Neutrophil (primary cell): Measurements from ENCODE around the gene LYSET.

ENCODE experiments used
- H3K27ac ChIP-seq: fragments of 200-600 bp; sonication (generic); 2 replicates; pipeline ENCODE4 v1.5.1; 2016; ENCODE audit warnings: mild to moderate bottlenecking, moderate library complexity
- H3K27me3 ChIP-seq: fragments of 200-600 bp; sonication (generic); 2 replicates; pipeline ENCODE4 v1.6.0; 2016; ENCODE audit warnings: mild to moderate bottlenecking
- H3K36me3 ChIP-seq: fragments of 200-600 bp; sonication (generic); 2 replicates; pipeline ENCODE4 v1.5.1; 2017
- H3K4me1 ChIP-seq, 2 experiments: fragments of 200-600 bp in 1 of 2; sonication (generic) in 1 of 2; 1 replicate in 1 of 2; 2 replicates in 1 of 2; pipeline versions ENCODE4 v1.5.1 to v1.6.1; 2013 to 2016; ENCODE audit warnings: low read depth in 1 of 2, low read length in 1 of 2, mild to moderate bottlenecking in 1 of 2, moderate library complexity in 1 of 2; ENCODE audit not compliant: control insufficient read depth in 1 of 2, insufficient read depth in 1 of 2
- H3K4me3 ChIP-seq, 2 experiments: fragments of 200-600 bp in 1 of 2; sonication (generic) in 1 of 2; 1 replicate in 1 of 2; 2 replicates in 1 of 2; pipeline ENCODE4 v1.5.1; 2013 to 2016; ENCODE audit warnings: low read depth in 1 of 2, low read length in 1 of 2, mild to moderate bottlenecking in 1 of 2, moderate library complexity in 1 of 2
- H3K9me3 ChIP-seq: fragments of 200-600 bp; sonication (generic); 2 replicates; pipeline ENCODE4 v1.5.1; 2016
- TF ChIP-seq, protein P1 (sequence below): fragments of 200-600 bp; sonication (generic); IDR thresholded peaks from 2 replicates; pipeline ENCODE4 v1.5.1; 2016; ENCODE audit warnings: antibody characterized with exemption

The LYSET gene

GRCh38 chr14:93142854-93143652 lies 42.1 kb upstream of the LYSET start:
- Histone ChIP-seq H3K27ac (no peak overlapping the region), H3K4me1 (no peaks in the 10 kb centered on the region), H3K27me3 (no peaks in the 10 kb centered on the region), H3K4me3 (no peak overlapping the region), H3K9me3 (no peaks in the 10 kb centered on the region), H3K36me3 (no peaks in the 10 kb centered on the region)
- TF ChIP-seq, protein P1, sequence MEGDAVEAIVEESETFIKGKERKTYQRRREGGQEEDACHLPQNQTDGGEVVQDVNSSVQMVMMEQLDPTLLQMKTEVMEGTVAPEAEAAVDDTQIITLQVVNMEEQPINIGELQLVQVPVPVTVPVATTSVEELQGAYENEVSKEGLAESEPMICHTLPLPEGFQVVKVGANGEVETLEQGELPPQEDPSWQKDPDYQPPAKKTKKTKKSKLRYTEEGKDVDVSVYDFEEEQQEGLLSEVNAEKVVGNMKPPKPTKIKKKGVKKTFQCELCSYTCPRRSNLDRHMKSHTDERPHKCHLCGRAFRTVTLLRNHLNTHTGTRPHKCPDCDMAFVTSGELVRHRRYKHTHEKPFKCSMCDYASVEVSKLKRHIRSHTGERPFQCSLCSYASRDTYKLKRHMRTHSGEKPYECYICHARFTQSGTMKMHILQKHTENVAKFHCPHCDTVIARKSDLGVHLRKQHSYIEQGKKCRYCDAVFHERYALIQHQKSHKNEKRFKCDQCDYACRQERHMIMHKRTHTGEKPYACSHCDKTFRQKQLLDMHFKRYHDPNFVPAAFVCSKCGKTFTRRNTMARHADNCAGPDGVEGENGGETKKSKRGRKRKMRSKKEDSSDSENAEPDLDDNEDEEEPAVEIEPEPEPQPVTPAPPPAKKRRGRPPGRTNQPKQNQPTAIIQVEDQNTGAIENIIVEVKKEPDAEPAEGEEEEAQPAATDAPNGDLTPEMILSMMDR = no peak

DNA sequence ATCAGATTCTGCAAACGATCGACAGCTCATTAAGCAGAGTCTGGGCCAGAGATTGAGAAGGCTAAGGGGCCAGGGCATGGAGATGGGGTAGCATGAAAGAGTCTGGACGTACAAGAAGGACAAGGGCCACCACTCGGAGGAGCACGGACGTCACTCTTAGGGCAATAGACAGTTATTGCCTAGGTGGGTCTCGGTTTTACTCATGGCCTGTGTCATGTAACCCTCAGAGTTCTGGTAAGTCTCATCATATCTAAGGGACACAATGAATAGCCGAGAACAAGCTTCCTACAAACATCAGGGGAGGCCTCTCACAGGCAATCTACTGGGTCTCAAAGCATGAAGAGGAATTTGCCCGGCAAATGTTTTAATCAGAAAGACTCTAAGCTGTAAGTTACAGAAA lies 39.0 kb upstream of the LYSET start:
- TF ChIP-seq, protein P1 = no peak
- no peak overlapping the region for H3K27ac ChIP-seq
- H3K36me3 ChIP-seq = no peaks in the 10 kb centered on the region
- no peak overlapping the region for H3K4me3 ChIP-seq
- no peaks in the 10 kb centered on the region for H3K27me3 ChIP-seq
- H3K4me1 ChIP-seq = peaks cover 10 to 11% of the 10 kb centered on the region in 2 experiments
- no peaks in the 10 kb centered on the region for H3K9me3 ChIP-seq

DNA sequence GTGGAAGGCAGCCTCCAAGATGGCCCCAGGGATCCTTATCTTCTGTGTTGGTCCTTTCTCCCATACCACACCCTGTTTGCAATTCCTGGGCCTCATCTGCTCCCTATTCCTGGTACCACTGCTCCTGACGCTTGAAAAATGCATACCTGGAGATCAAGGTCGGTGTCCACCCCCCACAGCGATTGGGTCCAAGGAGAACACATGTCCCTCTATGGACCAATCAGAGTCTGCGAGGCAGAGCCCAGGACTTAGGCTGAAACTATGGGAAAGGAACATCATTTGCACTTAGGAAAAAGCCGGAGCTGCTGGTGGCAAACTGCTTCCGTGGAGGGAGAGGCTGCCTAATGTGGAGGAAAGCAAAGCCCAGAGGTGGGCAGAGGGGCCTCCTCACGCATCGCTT lies 36.1 kb upstream of the LYSET start:
- Histone ChIP-seq H3K9me3 (no peaks in the 10 kb centered on the region), H3K36me3 (no peaks in the 10 kb centered on the region), H3K4me1 (peaks cover 17 to 20% of the 10 kb centered on the region in 2 experiments), H3K27me3 (no peaks in the 10 kb centered on the region), H3K27ac (no peak overlapping the region), H3K4me3 (no peak overlapping the region)
- TF ChIP-seq, protein P1 = no peak

GRCh38 chr14:93150227-93151208 lies 34.6 kb upstream of the LYSET start:
- TF ChIP-seq, protein P1 = no peak
- H3K4me3 ChIP-seq = peak overlapping the region in 1 of 2 experiments; percentile 14
- H3K27ac ChIP-seq = peak overlapping the region; percentile 41
- peaks cover 17 to 20% of the 10 kb centered on the region in 2 experiments for H3K4me1 ChIP-seq
- no peaks in the 10 kb centered on the region for H3K9me3 ChIP-seq
- H3K27me3 ChIP-seq = no peaks in the 10 kb centered on the region
- no peaks in the 10 kb centered on the region for H3K36me3 ChIP-seq

- TF ChIP-seq, protein P1 = no peak
- Histone ChIP-seq H3K9me3 (no peaks in the 10 kb centered on the region), H3K36me3 (no peaks in the 10 kb centered on the region), H3K27ac (no peak overlapping the region), H3K27me3 (no peaks in the 10 kb centered on the region), H3K4me3 (no peak overlapping the region), H3K4me1 (peaks cover 17 to 20% of the 10 kb centered on the region in 2 experiments)
Observed at GRCh38 chr14:93153121-93153520, 32.0 kb upstream of the LYSET start.
